Diencephalon (tissue), 1 donor: Measurements from ENCODE around the gene AURKB. TPM values are rescaled to one million over a fixed set of nuclear protein-coding genes. Genes with fewer than 3 reads are reported as not detected.

Source experiments
- total RNA-seq: library from RNA; depleted of rRNA; stranded (reverse); fragments of >200 nt; gene quantifications from one replicate; pipeline ENCODE4 v1.2.3, GENCODE V29; 2014

The AURKB gene
- 6.9 TPM for total RNA-seq

DNA sequence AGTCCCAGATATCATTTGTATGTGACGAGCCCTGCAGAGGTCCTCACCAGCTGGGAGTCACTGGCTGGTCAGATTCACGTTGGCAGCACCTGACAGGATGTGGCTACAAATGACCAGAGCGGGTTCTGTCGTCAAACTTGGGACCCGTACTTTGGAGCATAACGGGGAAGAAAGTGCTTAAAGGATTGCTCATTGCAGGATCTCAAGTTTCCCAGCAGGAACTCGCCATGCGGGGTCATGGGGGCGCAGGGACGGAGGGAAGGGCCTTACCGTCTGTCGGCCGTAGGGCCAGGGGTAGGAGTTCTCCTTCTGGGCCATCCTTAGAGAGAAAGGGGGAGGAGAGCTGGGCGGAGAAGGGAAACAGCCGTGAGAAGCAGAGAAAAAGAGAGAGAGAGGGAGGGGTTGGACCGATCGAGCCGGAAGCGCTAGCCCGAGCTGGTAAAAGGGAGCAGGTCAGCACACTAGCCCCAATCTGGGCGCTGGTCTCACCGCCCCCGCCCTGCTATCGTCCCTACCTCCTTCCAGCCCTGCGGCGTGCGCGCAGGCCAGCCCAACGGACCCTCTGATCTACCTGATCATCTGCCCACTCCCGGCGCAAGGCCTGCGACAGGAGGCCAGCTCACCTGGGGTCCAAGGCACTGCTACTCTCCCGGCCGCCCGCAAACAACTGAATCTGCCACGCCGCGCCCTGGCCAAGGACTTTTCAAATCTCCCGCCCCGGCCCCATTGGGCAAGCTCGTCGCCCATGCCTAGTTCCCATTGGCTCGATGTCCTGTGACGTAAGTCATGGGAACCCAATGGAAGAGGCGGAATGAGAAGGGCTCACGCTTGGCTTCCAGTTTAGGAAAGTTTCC is at the start of gene AURKB:
TSS of gene AURKB (minus strand) at position 669 of the 854 bp plus-strand sequence. CDS start at position 318, 351 bp downstream.

DNA sequence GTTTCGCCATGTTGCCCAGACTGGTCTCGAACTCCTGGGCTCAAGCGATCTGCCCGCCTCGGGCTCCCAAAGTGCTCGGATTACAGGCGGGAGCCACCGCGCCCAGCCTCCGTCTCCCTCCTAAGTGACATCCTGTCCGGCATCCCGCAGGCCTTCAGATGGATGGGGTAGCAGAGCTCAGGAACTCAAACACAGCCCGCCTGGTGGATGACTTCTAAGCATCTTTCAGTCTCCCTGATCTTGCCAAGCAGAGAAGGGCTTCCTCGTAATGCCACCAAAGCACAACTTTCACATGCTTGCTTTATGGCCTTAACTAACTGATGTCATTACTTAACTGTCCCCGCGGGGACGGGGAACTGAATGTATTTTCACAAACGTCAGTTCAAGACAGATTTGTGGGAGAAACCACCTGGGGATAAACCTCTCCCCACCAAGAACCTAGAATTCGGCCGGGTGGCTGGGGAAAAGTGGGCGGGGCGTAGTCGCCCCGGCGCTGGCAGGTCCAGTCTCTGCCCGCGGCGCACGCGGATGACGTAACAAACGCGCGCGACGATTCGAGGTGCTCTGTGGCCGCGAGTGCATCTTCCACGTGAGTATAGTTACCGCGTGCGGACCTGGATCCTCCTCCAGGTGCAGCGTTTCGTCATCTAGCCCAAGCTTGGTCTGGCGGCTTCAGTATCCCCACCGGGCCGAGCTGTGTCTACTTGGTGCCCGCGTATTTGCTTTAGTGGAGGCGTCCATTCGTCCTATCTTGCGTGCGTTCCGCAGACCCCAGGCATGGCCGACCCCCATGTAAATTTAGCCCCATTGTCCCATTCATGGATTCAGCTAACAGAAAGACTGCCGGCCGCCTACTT is 38.6 kb upstream of the AURKB start, which contains the start of gene PFAS:
TSS of gene PFAS (plus strand) at position 539 of the 857 bp plus-strand sequence. CDS start 4,649 bp downstream, outside the sequence.

DNA sequence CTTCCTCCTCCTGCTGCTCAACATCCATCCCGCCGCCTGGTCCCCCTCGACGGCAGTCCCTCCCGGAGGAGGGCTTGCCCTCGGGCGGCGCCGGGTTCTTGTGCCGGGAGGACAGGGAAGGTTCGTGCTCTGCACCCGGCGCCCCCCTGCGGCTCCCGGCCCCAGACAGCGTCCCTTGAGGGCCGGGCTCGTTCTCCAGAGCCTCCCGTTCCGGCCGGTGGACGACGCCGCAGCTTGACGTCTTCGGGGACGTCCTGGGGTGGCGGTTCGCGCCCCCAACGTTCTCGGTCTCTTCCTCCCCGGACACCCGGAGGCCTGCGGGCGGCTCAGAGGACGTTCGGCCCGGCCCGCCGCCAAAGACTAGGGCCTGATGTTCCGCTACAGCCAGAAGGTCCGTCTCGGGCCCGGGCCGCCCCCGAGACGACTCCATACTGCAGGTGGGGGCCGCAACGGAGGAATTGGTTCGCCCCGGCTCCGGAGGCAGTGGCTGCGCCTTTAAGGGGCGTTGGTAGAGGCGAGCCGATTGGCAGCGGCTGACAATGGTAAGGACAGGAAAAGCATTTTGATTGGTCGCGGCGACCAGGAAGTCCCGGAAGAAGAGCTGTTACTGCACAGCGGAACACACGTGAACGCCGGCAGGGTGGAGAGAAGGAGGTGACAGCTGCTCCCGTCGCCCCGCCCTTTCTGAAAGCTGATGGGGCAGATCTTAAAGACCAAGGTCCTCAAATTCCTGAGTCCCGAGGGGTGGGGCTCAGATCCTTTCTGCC is 20.5 kb downstream of the AURKB start, which contains the start of gene BORCS6:
TSS of gene BORCS6 (minus strand) at position 470 of the 767 bp plus-strand sequence. CDS start at position 430, 40 bp downstream.

DNA sequence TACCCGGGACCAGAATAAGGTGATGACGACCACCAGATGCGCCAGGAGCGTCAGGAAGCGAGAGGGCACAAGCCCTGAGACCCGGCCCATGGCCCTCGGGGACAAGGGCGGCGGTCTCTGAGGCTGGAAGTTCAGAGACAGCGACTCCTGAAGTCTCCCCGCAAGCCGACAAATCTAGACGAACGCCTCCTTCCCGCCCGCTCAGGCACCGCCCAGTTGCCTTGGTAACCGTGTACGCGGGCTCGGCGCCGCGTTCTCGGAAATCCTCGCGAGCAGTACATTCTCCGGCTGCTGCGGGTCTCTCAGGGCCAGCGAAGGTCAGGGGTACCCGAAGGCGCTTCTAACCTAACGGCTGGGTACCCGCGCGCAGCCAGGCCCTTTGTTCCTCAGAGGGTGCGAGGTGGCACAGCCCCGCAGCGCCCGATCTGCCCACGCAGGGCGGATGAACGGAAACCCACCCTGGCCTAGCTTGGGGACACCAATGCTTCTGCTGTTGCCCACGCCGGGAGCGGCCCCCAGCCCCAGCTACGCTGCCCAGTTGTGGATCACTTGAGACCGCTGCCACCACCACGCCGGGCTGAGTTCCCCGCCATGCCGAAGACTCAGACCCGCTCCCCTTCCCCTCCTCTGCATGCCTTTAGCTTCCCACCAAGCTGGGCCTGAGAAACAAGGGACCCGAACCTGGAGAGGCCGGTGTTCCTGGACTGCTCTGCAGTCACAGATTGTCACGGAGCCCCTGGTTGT is 34.0 kb downstream of the AURKB start, which contains the start of gene TMEM107:
TSS of gene TMEM107 (minus strand) at position 184 of the 744 bp plus-strand sequence. CDS start at position 90, 94 bp downstream.

DNA sequence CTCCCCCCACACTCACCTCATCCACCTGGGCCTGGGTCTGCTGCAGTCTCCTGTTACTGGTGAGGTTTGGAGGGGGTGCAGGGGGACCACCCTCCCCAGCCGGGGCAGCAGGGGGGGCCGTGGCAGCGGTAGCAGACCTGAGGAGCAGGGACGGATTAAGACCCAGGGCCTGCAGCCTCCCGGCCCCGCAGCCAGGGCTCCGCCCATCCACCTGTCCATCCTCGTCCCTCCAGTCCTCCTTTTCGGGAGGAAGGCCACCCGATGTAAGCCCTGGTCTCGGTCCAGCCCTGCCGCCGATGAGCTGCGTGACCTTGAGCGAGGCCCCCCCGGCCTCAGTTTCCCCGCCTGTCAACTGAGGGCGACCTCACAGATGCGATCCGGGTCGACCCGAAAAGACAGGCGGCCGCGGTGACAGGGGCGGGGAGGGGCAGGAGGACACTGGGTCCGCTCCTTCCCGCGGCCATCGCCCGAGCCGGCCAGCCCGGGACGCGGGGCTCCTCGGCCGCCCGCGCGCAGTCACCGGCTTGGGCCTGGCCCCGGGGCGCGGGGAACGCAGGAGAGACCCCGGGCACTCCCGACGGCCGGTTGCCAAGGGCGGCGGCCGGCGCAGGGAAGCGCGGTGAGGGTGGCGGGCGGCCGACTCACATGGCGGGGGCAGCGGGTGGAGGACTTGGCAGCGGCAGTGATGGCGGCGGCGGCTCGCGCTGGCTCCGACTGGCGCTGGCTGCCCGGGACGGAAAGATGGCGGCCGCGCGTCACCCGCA is 48.0 kb downstream of the AURKB start, which contains the start of gene VAMP2:
TSS of gene VAMP2 (minus strand) at position 716 of the 764 bp plus-strand sequence. CDS start at position 647, 69 bp downstream.

Other genes starting within 250 kb of the AURKB start
- gene GUCY2D, start 208.0 kb downstream of the AURKB start, total RNA-seq, result not detected
- gene ALOX15B, start 171.5 kb downstream of the AURKB start, total RNA-seq, result not detected
- gene ALOX12B, start 122.9 kb downstream of the AURKB start, total RNA-seq, result not detected
- gene ALOXE3, start 92.1 kb downstream of the AURKB start, total RNA-seq, result 0.69 TPM
- gene HES7, start 86.5 kb downstream of the AURKB start, total RNA-seq, result 0.46 TPM
- gene PER1, start 58.2 kb downstream of the AURKB start, total RNA-seq, result 9.0 TPM
- 86.5 TPM for gene VAMP2, start 47.6 kb downstream of the AURKB start, total RNA-seq
- gene TMEM107, start 34.2 kb downstream of the AURKB start, total RNA-seq, result 31.4 TPM
- gene BORCS6, start 20.4 kb downstream of the AURKB start, total RNA-seq, result 5.1 TPM
- gene CTC1, start 37.5 kb upstream of the AURKB start, total RNA-seq, result 15.9 TPM
- 23.1 TPM for gene PFAS, start 38.7 kb upstream of the AURKB start, total RNA-seq
- 12.7 TPM for gene RANGRF, start 78.1 kb upstream of the AURKB start, total RNA-seq
- gene SLC25A35, start 84.8 kb upstream of the AURKB start, total RNA-seq, result 0.46 TPM
- gene ARHGEF15, start 99.7 kb upstream of the AURKB start, total RNA-seq, result 1.6 TPM
- gene ODF4, start 129.3 kb upstream of the AURKB start, total RNA-seq, result not detected
- 3,063 TPM for gene RPL26, start 172.6 kb upstream of the AURKB start, total RNA-seq
- gene RNF222, start 187.3 kb upstream of the AURKB start, total RNA-seq, result not detected
- gene NDEL1, start 225.3 kb upstream of the AURKB start, total RNA-seq, result 57.9 TPM